ENCODE data around the gene KDM5C.
"Not testable (repeated sequence)": the region's sequence is repeated elsewhere in the genome, so short reads cannot be mapped to it uniquely, and the experiment has no call there.

DNA sequence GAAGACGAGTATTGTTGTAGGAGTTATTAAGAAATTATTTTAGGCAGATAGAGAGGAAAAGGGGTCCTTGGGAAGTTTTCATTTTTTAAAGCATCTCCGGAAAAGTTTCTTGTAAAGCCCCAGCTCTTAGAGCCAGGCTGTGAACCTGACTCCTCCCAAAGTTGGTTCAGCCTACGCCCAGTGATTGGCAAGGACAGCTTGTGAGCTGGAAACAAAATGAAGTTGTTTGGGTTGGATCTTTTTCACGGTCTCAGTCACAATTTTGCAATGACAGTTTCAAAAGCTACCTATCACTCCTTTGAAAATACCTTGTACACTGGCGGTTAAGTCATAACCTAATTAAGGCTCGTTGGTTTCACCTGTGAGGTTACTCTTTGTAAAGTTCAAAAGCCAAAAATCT is 60.4 kb downstream of the KDM5C start:
- TF ChIP-seq, protein P1, sequence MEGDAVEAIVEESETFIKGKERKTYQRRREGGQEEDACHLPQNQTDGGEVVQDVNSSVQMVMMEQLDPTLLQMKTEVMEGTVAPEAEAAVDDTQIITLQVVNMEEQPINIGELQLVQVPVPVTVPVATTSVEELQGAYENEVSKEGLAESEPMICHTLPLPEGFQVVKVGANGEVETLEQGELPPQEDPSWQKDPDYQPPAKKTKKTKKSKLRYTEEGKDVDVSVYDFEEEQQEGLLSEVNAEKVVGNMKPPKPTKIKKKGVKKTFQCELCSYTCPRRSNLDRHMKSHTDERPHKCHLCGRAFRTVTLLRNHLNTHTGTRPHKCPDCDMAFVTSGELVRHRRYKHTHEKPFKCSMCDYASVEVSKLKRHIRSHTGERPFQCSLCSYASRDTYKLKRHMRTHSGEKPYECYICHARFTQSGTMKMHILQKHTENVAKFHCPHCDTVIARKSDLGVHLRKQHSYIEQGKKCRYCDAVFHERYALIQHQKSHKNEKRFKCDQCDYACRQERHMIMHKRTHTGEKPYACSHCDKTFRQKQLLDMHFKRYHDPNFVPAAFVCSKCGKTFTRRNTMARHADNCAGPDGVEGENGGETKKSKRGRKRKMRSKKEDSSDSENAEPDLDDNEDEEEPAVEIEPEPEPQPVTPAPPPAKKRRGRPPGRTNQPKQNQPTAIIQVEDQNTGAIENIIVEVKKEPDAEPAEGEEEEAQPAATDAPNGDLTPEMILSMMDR (IDR thresholded peaks at IDR 0.05), result not testable (repeated sequence)
- TF ChIP-seq POLR2A, POLR2AphosphoS5 (IDR thresholded peaks at IDR 0.05): not testable (repeated sequence)
